ENCODE results near the gene VSTM2L. TPM values are rescaled to one million over a fixed set of nuclear protein-coding genes. Genes with fewer than 3 reads are reported as not detected.

The VSTM2L gene
- total and polyA plus RNA-seq, 2 donors (not counting 1 experiment from before 2014, with no cell fraction given): 0.66 to 1.7 TPM

DNA sequence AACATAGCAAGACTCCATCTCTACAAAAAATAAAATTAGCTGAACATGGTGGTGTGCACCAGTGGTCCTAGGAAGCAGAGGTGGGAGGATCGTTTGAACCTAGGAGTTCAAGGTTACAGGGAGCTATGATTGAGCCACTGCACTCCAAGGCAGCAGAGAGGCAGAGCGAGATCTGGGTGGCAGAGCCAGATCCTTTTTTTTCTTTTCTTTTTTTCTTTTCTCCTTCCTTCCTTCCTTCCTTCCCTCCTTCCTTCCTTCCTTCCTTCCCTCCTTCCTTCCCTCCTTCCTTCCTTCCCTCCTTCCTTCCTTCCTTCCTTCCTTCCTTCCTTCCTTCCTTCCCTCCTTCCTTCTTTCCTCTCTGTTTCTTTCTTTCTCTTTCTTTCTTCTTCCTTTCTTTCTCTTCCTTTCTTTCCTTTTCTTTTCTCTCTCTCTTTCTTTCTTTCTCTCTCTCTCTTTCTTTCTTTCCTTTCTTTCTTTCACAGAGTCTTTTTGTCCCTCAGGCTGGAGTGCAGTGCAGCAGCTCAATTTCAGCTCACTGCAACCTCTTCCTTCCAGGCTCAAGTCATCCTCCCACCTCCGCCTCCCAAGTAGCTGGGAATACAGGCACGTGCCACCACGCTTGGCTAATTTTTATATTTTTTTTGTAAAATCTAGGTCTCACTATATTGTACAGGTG, 9.2 kb upstream of the VSTM2L start:
- H3K4me1 ChIP-seq (ENCODE audit: control insufficient read depth, extremely low read depth, insufficient read depth, low read length): no peaks in the 10 kb centered on the region
- DNase-seq (ENCODE audit: low read depth in 2 of 2): no peak
- no peak overlapping the region for H3K4me2 ChIP-seq (ENCODE audit: extremely low read depth, insufficient read depth, low read length)
- no peak overlapping the region for H2AFZ ChIP-seq (ENCODE audit: low read length)
- H3K79me2 ChIP-seq (ENCODE audit: control insufficient read depth, insufficient read depth, low read length): no peaks in the 10 kb centered on the region
- TF ChIP-seq, protein P1, sequence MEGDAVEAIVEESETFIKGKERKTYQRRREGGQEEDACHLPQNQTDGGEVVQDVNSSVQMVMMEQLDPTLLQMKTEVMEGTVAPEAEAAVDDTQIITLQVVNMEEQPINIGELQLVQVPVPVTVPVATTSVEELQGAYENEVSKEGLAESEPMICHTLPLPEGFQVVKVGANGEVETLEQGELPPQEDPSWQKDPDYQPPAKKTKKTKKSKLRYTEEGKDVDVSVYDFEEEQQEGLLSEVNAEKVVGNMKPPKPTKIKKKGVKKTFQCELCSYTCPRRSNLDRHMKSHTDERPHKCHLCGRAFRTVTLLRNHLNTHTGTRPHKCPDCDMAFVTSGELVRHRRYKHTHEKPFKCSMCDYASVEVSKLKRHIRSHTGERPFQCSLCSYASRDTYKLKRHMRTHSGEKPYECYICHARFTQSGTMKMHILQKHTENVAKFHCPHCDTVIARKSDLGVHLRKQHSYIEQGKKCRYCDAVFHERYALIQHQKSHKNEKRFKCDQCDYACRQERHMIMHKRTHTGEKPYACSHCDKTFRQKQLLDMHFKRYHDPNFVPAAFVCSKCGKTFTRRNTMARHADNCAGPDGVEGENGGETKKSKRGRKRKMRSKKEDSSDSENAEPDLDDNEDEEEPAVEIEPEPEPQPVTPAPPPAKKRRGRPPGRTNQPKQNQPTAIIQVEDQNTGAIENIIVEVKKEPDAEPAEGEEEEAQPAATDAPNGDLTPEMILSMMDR (conservative IDR thresholded peaks at IDR 0.05 in 1 of 2, IDR thresholded peaks at IDR 0.05 in 1 of 2; ENCODE audit: low read depth in 1 of 2, low read length in 2 of 2): no peak
- no peak for TF ChIP-seq EZH2 (IDR thresholded peaks at IDR 0.05; ENCODE audit: low read length, missing control alignments)
- no peaks in the 10 kb centered on the region for H3K36me3 ChIP-seq (ENCODE audit: control insufficient read depth, insufficient read depth, low read length)
- H3K9me3 ChIP-seq (ENCODE audit: control insufficient read depth, insufficient read depth, low read depth, low read length): no peaks in the 10 kb centered on the region
- H3K27ac ChIP-seq (ENCODE audit: insufficient read depth, low read length): no peak overlapping the region
- no peak overlapping the region for H3K9ac ChIP-seq (ENCODE audit: insufficient read depth, low read length)
- no peaks in the 10 kb centered on the region for H4K20me1 ChIP-seq (ENCODE audit: control insufficient read depth, extremely low read depth, insufficient read depth, low read length)
- peaks cover 3% of the 10 kb centered on the region for H3K27me3 ChIP-seq (ENCODE audit: control insufficient read depth, insufficient read depth, low read length)
- H3K4me3 ChIP-seq (replicated peaks in 1 of 4; ENCODE audit: control extremely low read depth in 1 of 4, insufficient read depth in 1 of 4, low read depth in 3 of 4, low read length in 4 of 4): no peak overlapping the region

DNA sequence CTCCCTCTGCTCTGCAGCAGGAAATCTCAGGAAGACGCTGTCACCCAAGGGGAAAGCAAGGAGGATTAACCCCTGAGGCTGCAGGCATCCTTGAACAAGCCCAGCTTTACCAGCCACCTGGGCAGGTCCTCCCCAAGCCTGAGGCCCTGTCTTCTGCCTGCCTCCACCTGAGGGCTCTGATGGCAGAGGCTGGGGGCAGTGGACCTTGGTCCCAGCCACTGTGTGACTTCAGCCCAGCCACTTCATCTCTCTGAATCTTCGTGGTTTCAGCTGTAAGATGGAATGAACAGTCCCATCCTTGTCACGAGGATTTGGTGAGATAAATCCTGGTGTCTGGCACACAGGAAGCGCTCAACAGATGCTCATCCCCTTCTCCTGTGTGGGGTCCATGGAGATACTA, 8.5 kb upstream of the VSTM2L start:
- H3K36me3 ChIP-seq (ENCODE audit: control insufficient read depth, insufficient read depth, low read length): no peaks in the 10 kb centered on the region
- no peak overlapping the region for H3K4me3 ChIP-seq (replicated peaks in 1 of 4; ENCODE audit: control extremely low read depth in 1 of 4, insufficient read depth in 1 of 4, low read depth in 3 of 4, low read length in 4 of 4)
- no peak for DNase-seq (ENCODE audit: low read depth in 2 of 2)
- H3K9me3 ChIP-seq (ENCODE audit: control insufficient read depth, insufficient read depth, low read depth, low read length): no peaks in the 10 kb centered on the region
- H3K4me2 ChIP-seq (ENCODE audit: extremely low read depth, insufficient read depth, low read length): no peak overlapping the region
- no peaks in the 10 kb centered on the region for H4K20me1 ChIP-seq (ENCODE audit: control insufficient read depth, extremely low read depth, insufficient read depth, low read length)
- H2AFZ ChIP-seq (ENCODE audit: low read length): no peak overlapping the region
- H3K27ac ChIP-seq (ENCODE audit: insufficient read depth, low read length): no peak overlapping the region
- H3K79me2 ChIP-seq (ENCODE audit: control insufficient read depth, insufficient read depth, low read length): no peaks in the 10 kb centered on the region
- no peaks in the 10 kb centered on the region for H3K4me1 ChIP-seq (ENCODE audit: control insufficient read depth, extremely low read depth, insufficient read depth, low read length)
- TF ChIP-seq, protein P1 (conservative IDR thresholded peaks at IDR 0.05 in 1 of 2, IDR thresholded peaks at IDR 0.05 in 1 of 2; ENCODE audit: low read depth in 1 of 2, low read length in 2 of 2): no peak
- TF ChIP-seq EZH2 (IDR thresholded peaks at IDR 0.05; ENCODE audit: low read length, missing control alignments): no peak
- no peak overlapping the region for H3K9ac ChIP-seq (ENCODE audit: insufficient read depth, low read length)
- peaks cover 4% of the 10 kb centered on the region for H3K27me3 ChIP-seq (ENCODE audit: control insufficient read depth, insufficient read depth, low read length)

DNA sequence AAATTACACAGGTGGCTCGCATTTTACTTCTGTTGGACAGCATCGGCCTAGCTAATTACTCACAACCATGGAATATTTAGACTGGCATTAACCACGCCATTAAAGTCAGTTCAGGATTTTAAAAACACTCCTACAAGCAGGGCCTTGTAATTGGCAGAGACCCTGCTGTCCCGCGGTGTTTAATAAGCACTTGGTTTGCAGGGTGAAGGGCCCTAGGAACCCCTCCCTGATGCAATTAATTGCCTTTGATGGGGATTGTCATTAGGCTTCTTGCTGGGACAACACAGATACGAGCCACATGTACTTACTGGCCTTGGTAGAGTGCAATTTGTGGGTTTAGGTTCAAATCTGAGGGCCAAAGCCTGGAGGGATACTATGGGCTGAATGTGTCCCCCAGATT, 7.8 kb upstream of the VSTM2L start:
- H3K4me2 ChIP-seq (ENCODE audit: extremely low read depth, insufficient read depth, low read length): no peak overlapping the region
- no peaks in the 10 kb centered on the region for H3K36me3 ChIP-seq (ENCODE audit: control insufficient read depth, insufficient read depth, low read length)
- no peak overlapping the region for H3K27ac ChIP-seq (ENCODE audit: insufficient read depth, low read length)
- no peaks in the 10 kb centered on the region for H3K9me3 ChIP-seq (ENCODE audit: control insufficient read depth, insufficient read depth, low read depth, low read length)
- TF ChIP-seq EZH2 (IDR thresholded peaks at IDR 0.05; ENCODE audit: low read length, missing control alignments): no peak
- TF ChIP-seq, protein P1 (conservative IDR thresholded peaks at IDR 0.05 in 1 of 2, IDR thresholded peaks at IDR 0.05 in 1 of 2; ENCODE audit: low read depth in 1 of 2, low read length in 2 of 2): no peak
- H4K20me1 ChIP-seq (ENCODE audit: control insufficient read depth, extremely low read depth, insufficient read depth, low read length): no peaks in the 10 kb centered on the region
- H3K27me3 ChIP-seq (ENCODE audit: control insufficient read depth, insufficient read depth, low read length): peaks cover 11% of the 10 kb centered on the region
- no peak for DNase-seq (ENCODE audit: low read depth in 2 of 2)
- H2AFZ ChIP-seq (ENCODE audit: low read length): no peak overlapping the region
- no peaks in the 10 kb centered on the region for H3K4me1 ChIP-seq (ENCODE audit: control insufficient read depth, extremely low read depth, insufficient read depth, low read length)
- H3K79me2 ChIP-seq (ENCODE audit: control insufficient read depth, insufficient read depth, low read length): no peaks in the 10 kb centered on the region
- H3K9ac ChIP-seq (ENCODE audit: insufficient read depth, low read length): no peak overlapping the region
- no peak overlapping the region for H3K4me3 ChIP-seq (replicated peaks in 1 of 4; ENCODE audit: control extremely low read depth in 1 of 4, insufficient read depth in 1 of 4, low read depth in 3 of 4, low read length in 4 of 4)

All from fibroblast of lung (primary cell).